NB4 (cell line): ENCODE results near the gene WNT3.

Source experiments
- CTCF ChIP-seq: IDR thresholded peaks from one replicate; pipeline ENCODE4 v1.5.1; 2012; ENCODE audit warnings: low read depth, low read length
- POLR2A ChIP-seq: IDR thresholded peaks from 2 replicates; pipeline ENCODE4 v1.6.1; 2011; ENCODE audit warnings: mild to moderate bottlenecking; ENCODE audit not compliant: insufficient read length; ENCODE audit errors: extremely low read depth

GRCh38 chr17:46859996-46860395 lies 41.5 kb upstream of the WNT3 start:
- no peak for TF ChIP-seq CTCF
- TF ChIP-seq POLR2A: no peak
